Upper lobe of right lung (tissue), 1 donor: ENCODE measurements around the gene TYSND1. TPM values are rescaled to one million over a fixed set of nuclear protein-coding genes. Genes with fewer than 3 reads are reported as not detected.
"Not testable (repeated sequence)": the region's sequence is repeated elsewhere in the genome, so short reads cannot be mapped to it uniquely, and the experiment has no call there.

ENCODE experiments used
- ATAC-seq: fragments of 200-7000 bp; cut with Tn5 transposase; one replicate; pipeline ENCODE4 v1.9.1; 2020; ENCODE audit warnings: mild to moderate bottlenecking, moderate library complexity
- DNase-seq: peaks from one replicate; pipeline ENCODE4 v3.0.0-alpha.2; 2020
- H3K27ac ChIP-seq: fragments of 200-600 bp; one replicate; pipeline ENCODE4 v1.8.0; 2022
- H3K27me3 ChIP-seq: fragments of 200-600 bp; one replicate; pipeline ENCODE4 v1.8.0; 2022; ENCODE audit warnings: mild to moderate bottlenecking
- H3K36me3 ChIP-seq: fragments of 200-600 bp; one replicate; pipeline ENCODE4 v1.8.0; 2022
- H3K4me1 ChIP-seq: fragments of 200-600 bp; one replicate; pipeline ENCODE4 v1.8.0; 2022
- H3K4me3 ChIP-seq: fragments of 200-600 bp; one replicate; pipeline ENCODE4 v1.8.0; 2022; ENCODE audit warnings: mild to moderate bottlenecking
- H3K9me3 ChIP-seq: fragments of 200-600 bp; one replicate; pipeline ENCODE4 v1.8.0; 2022
- CTCF ChIP-seq: fragments of 200-600 bp; IDR thresholded peaks from one replicate; pipeline ENCODE4 v1.8.0; 2022; ENCODE audit warnings: antibody characterized with exemption
- intact Hi-C: fragments of 100-400 bp; cut with DNase I; formaldehyde crosslinking; loops from one replicate; pipeline ENCODE4 v1.11.0; 2022
- total RNA-seq: library from RNA; stranded (reverse); fragmentation: NEBNext Ultra II Directional; extraction: Animal tissue kit (Norgen Biotek cat#: 25700); gene quantifications from one replicate; pipeline ENCODE4 v1.2.1, GENCODE V29; 2021
- donor health status: DM: no; HTN: yes; CAD: no; lungs with severe emphysema.

Gene TYSND1
- total RNA-seq, 1 donor from 2014 or later, result 12.5 TPM

GRCh38 chr10:70109064-70109729 lies 37.3 kb downstream of the TYSND1 start:
- ATAC-seq (no peak), DNase-seq (no peak)
- Histone ChIP-seq H3K4me1 (no peaks in the 10 kb centered on the region), H3K27me3 (no peaks in the 10 kb centered on the region), H3K9me3 (no peaks in the 10 kb centered on the region), H3K27ac (no peak overlapping the region), H3K36me3 (peaks cover 44% of the 10 kb centered on the region), H3K4me3 (no peak overlapping the region)
- intact Hi-C loops, result no loop called here
- TF ChIP-seq CTCF, result no peak

GRCh38 chr10:70106958-70107791 lies 39.3 kb downstream of the TYSND1 start:
- no peaks in the 10 kb centered on the region for H3K27me3 ChIP-seq
- H3K4me3 ChIP-seq, result no peak overlapping the region
- peaks cover 24% of the 10 kb centered on the region for H3K36me3 ChIP-seq
- no peaks in the 10 kb centered on the region for H3K9me3 ChIP-seq
- DNase-seq (no peak), ATAC-seq (peak; percentile 49)
- H3K27ac ChIP-seq, result no peak overlapping the region
- peak; percentile 37 for TF ChIP-seq CTCF
- no peaks in the 10 kb centered on the region for H3K4me1 ChIP-seq
- intact Hi-C loops, result no loop called here

- no peak for DNase-seq
- no peak for TF ChIP-seq CTCF
- no peak for ATAC-seq
- Histone ChIP-seq H3K9me3 (no peaks in the 10 kb centered on the region), H3K36me3 (no peaks in the 10 kb centered on the region), H3K27me3 (no peaks in the 10 kb centered on the region), H3K27ac (no peak overlapping the region), H3K4me1 (no peaks in the 10 kb centered on the region), H3K4me3 (no peak overlapping the region)
- intact Hi-C loops, result no loop called here
Observed at GRCh38 chr10:70101668-70102067, 44.8 kb downstream of the TYSND1 start.

DNA sequence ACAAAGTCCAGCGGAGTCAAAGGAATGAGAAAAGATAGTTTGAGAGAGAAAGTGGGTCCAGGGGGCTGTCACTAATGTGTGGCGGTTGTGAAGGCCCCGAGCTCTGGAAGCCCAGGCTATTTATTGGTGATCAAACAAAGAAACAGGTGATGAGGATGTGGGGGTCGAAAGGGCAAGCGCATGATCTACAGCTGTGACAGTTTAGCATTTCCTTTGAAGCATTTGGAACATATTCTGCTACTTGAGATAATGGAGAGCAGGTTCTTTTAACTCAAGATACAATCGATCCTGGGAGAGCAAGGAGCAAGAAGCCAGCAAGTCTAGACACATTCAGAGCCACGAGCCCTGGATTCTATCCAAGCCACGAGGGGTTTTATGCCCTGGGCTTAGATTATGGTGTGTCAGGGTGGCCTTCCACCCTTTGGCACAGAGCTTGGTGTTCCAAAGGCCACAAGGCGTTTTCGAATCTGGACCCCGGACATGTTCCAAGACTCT lies 45.4 kb downstream of the TYSND1 start:
- H3K36me3 ChIP-seq, H3K9me3 ChIP-seq, H3K27ac ChIP-seq, H3K4me1 ChIP-seq, H3K4me3 ChIP-seq, H3K27me3 ChIP-seq, intact Hi-C loops, DNase-seq, ATAC-seq: not testable (repeated sequence)

DNA sequence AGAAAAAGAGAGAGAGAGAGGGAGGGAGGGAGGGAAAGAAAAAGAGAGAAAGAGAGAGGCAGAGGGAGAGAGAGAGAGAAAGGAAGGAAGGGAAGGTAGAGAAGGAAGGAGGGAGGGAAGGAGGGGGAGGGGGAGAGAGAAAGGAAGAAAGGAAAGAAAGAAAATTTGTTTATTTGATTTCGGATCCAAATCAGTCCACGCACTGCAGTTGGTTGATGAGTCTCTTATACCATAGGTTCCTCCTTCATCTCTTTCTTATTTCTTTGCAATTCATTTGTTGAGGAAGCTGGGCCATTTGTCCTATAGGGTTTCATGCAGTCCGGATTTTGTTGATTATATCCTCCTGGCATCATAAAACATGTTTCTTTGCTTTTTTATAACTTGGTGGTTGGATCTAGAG lies 48.2 kb downstream of the TYSND1 start:
- no peaks in the 10 kb centered on the region for H3K9me3 ChIP-seq
- no peaks in the 10 kb centered on the region for H3K36me3 ChIP-seq
- no peak for TF ChIP-seq CTCF
- H3K4me3 ChIP-seq, result no peak overlapping the region
- H3K27me3 ChIP-seq, result no peaks in the 10 kb centered on the region
- ATAC-seq (no peak), DNase-seq (no peak)
- H3K27ac ChIP-seq, result no peak overlapping the region
- no peaks in the 10 kb centered on the region for H3K4me1 ChIP-seq
- intact Hi-C loops, result no loop called here

- Histone ChIP-seq H3K4me3 (no peak overlapping the region), H3K27ac (no peak overlapping the region), H3K27me3 (no peaks in the 10 kb centered on the region), H3K9me3 (no peaks in the 10 kb centered on the region), H3K4me1 (no peaks in the 10 kb centered on the region), H3K36me3 (peaks cover 6% of the 10 kb centered on the region)
- TF ChIP-seq CTCF, result no peak
- ATAC-seq (no peak), DNase-seq (no peak)
- intact Hi-C loops, result no loop called here
Observed at GRCh38 chr10:70097459-70097858, 49.0 kb downstream of the TYSND1 start.
